Memory B cell (primary cell): Measurements from ENCODE around the gene SUCO.
A peak's percentile ranks its signal among the peaks of the same experiment; 100 is the strongest.
"Not testable (repeated sequence)": the region's sequence is repeated elsewhere in the genome, so short reads cannot be mapped to it uniquely, and the experiment has no call there.

Experiments
- ATAC-seq: fragments of 150-1000 bp; cut with Tn5 transposase; 2 replicates; pipeline ENCODE4 v1.10.0; 2021; ENCODE audit warnings: low read depth, mild to moderate bottlenecking, moderate library complexity
- DNase-seq, 2 donors: peaks; one replicate each; pipeline ENCODE4 v3.0.0; 2022; ENCODE audit warnings: low spot score in 2 of 2
- H3K27ac Mint-ChIP-seq: one replicate; pipeline ENCODE4 v1.8.0; 2022; ENCODE audit warnings: mild to moderate bottlenecking, moderate library complexity, mixed read lengths
- H3K27me3 Mint-ChIP-seq: one replicate; pipeline ENCODE4 v1.8.0; 2022; ENCODE audit warnings: mixed read lengths
- H3K36me3 Mint-ChIP-seq: one replicate; pipeline ENCODE4 v1.8.0; 2022; ENCODE audit warnings: mild to moderate bottlenecking, mixed read lengths
- H3K4me1 Mint-ChIP-seq: one replicate; pipeline ENCODE4 v1.8.0; 2022; ENCODE audit warnings: mixed read lengths
- H3K4me3 Mint-ChIP-seq: one replicate; pipeline ENCODE4 v1.8.0; 2022; ENCODE audit warnings: mild to moderate bottlenecking, moderate library complexity, mixed read lengths
- H3K9me3 Mint-ChIP-seq: one replicate; pipeline ENCODE4 v1.8.0; 2022; ENCODE audit warnings: mixed read lengths

Gene SUCO, protein sequence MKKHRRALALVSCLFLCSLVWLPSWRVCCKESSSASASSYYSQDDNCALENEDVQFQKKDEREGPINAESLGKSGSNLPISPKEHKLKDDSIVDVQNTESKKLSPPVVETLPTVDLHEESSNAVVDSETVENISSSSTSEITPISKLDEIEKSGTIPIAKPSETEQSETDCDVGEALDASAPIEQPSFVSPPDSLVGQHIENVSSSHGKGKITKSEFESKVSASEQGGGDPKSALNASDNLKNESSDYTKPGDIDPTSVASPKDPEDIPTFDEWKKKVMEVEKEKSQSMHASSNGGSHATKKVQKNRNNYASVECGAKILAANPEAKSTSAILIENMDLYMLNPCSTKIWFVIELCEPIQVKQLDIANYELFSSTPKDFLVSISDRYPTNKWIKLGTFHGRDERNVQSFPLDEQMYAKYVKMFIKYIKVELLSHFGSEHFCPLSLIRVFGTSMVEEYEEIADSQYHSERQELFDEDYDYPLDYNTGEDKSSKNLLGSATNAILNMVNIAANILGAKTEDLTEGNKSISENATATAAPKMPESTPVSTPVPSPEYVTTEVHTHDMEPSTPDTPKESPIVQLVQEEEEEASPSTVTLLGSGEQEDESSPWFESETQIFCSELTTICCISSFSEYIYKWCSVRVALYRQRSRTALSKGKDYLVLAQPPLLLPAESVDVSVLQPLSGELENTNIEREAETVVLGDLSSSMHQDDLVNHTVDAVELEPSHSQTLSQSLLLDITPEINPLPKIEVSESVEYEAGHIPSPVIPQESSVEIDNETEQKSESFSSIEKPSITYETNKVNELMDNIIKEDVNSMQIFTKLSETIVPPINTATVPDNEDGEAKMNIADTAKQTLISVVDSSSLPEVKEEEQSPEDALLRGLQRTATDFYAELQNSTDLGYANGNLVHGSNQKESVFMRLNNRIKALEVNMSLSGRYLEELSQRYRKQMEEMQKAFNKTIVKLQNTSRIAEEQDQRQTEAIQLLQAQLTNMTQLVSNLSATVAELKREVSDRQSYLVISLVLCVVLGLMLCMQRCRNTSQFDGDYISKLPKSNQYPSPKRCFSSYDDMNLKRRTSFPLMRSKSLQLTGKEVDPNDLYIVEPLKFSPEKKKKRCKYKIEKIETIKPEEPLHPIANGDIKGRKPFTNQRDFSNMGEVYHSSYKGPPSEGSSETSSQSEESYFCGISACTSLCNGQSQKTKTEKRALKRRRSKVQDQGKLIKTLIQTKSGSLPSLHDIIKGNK (N-terminal part only)

DNA sequence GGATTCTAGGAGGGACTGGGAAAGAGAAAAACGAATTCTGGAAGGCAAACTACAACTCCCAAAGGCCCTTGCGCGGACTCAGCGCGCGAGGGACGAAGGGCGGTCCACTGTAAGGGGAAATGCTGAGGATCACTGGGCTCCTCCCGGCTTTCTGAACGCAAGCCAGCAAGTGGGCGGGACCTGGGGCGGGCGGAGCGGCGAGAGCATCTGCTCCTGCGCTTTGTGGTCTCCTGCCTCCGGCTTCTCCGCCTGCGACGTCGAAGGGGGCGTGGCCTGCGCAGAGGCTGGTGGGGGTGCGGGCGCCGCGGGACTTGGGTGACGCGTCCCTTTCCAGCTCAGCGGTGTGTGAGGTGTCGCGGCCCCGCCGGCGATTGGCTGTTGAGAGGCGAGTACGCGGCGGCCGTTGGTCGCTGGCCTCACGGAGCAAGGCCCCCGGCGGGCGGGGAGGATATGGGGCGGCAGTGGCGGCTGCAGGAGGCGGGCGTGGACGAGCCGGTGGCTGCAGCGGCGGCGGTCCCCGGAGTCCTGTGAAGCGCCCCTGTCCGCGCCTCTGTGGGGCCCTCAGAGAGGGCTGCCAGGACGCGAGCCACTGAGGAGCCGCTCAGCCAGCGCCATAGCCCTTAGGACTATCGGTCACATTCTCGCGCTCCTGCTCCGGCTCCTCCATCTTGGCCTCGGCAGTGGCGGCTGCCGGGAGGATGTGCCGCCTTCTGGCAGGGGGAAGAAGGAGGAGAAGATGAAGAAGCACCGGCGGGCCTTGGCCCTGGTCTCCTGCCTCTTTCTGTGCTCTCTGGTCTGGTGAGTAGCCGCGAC, at the start of gene SUCO:
Gene SUCO, plus strand, starts transcription at position 451 of the 813 bp plus-strand sequence. Its CDS starts 286 bp downstream, at position 737.
- ATAC-seq (peak; percentile 74), DNase-seq (peak; percentile 97 to 99)
- Mint-ChIP-seq H3K27ac (peak within 1 kb of the TSS; percentile 100), H3K4me1 (peaks cover 30% of the 10 kb centered on the region), H3K27me3 (peaks cover 2% of the 10 kb centered on the region), H3K36me3 (peaks cover 2% of the 10 kb centered on the region), H3K4me3 (peak within 1 kb of the TSS; percentile 100), H3K9me3 (no peaks in the 10 kb centered on the region)

DNA sequence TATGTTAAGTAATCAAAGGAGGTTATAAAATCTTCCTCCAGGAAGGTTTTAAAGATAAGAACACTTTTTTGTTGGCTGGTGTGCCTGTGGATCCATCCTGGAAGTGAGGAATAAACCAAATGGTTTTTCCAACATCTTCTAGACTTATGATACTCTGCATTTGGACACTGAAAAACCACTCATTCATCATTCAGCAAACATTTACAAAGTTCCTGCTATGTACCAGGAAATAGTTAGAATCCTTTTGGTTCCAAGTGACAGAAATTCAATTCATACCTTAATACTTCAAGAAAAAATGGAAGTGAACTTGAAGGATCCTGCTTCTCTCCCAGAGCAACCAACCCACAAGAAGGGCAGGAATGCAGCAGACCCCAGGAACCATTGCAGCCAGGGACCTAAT, 49.5 kb upstream of the SUCO start:
- peaks cover 1% of the 10 kb centered on the region for H3K9me3 Mint-ChIP-seq

DNA sequence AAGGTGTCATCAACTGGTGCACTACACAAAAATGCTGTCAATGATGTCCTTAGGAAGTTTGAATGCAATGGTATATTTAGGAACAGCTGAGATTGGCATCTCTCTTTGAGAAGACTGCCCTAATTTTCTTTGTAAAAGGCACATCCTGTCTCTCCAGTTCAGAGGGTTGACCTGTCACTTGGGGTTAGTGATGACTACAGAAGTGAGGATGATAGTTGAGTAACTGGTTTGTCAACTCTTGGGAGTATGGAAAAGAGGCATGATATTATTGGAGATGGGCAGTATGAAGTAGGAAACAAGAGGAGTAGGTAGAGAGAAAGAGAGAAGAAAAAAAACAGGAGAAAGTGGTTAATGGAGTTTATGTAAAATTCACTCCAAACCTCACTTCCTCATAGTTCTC, 48.7 kb upstream of the SUCO start:
- Mint-ChIP-seq H3K36me3 (no peaks in the 10 kb centered on the region), H3K9me3 (peaks cover 1% of the 10 kb centered on the region), H3K4me1 (no peaks in the 10 kb centered on the region), H3K27ac (no peak overlapping the region), H3K27me3 (peaks cover 12% of the 10 kb centered on the region), H3K4me3 (no peak overlapping the region)
- no peak for DNase-seq
- ATAC-seq = no peak

More for the DNA sequence above, 49.5 kb upstream of the SUCO start:
- H3K27ac Mint-ChIP-seq = no peak overlapping the region
- DNase-seq (no peak), ATAC-seq (no peak)
- no peaks in the 10 kb centered on the region for H3K36me3 Mint-ChIP-seq
- H3K4me3 Mint-ChIP-seq = no peak overlapping the region
- no peaks in the 10 kb centered on the region for H3K4me1 Mint-ChIP-seq
- H3K27me3 Mint-ChIP-seq = peaks cover 17% of the 10 kb centered on the region

DNA sequence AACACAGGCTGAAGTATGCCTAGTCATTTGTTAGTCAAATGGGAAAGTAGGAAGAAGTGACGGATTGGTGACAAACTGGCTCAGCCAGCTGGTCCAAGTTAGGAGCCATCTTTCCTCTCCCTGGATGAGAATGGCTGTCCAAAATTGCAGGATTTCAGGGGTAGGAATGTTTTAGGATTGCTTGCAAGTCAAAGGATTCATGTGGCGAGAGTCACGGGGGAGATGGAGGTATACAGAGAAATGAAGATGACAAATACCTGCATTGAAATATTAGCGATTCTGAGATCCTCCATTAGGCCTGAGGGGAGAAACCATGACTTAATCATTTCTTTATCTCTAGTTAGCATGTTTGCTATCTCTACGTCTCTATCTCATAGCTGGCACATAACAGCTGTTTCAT, 47.3 kb upstream of the SUCO start:
- H3K27ac Mint-ChIP-seq = no peak overlapping the region
- DNase-seq (no peak), ATAC-seq (no peak)
- H3K4me1 Mint-ChIP-seq = no peaks in the 10 kb centered on the region
- H3K4me3 Mint-ChIP-seq = no peak overlapping the region
- peaks cover 9% of the 10 kb centered on the region for H3K27me3 Mint-ChIP-seq
- H3K9me3 Mint-ChIP-seq = peaks cover 1% of the 10 kb centered on the region
- no peaks in the 10 kb centered on the region for H3K36me3 Mint-ChIP-seq

DNA sequence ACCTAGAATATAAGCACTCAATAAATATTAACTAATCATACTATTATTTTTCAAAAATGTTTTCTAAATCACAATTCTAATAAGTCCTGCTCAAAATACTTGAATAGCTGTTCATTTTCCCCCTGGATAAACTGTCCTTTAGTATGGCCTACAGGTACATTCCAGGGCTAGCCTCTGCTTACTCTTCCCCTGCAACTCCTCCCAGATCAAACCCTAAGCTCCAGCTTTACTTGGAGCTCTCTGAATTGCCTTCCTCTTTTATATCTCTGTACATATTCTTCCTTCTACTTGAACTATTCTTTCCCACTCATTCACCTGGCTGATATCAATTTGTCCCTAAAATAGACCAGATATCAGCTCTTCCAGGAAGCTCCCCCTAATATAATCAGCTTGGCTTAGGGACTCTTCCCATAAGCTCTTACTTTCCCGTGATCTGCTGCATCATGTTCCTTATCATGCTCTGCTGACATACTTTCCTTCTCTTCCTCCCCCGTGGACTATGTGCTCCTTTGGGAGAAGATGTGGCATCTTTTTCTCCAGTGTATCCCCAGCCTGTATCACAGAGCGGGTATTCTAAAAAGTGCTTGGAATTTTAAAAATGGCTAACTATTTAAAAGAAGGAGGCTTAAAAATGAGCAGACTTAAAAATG, 46.0 kb upstream of the SUCO start:
- no peak for DNase-seq
- H3K36me3 Mint-ChIP-seq = no peaks in the 10 kb centered on the region
- H3K4me3 Mint-ChIP-seq = no peak overlapping the region
- peaks cover 14% of the 10 kb centered on the region for H3K27me3 Mint-ChIP-seq
- peaks cover 1% of the 10 kb centered on the region for H3K9me3 Mint-ChIP-seq
- no peaks in the 10 kb centered on the region for H3K4me1 Mint-ChIP-seq
- no peak for ATAC-seq
- no peak overlapping the region for H3K27ac Mint-ChIP-seq

DNA sequence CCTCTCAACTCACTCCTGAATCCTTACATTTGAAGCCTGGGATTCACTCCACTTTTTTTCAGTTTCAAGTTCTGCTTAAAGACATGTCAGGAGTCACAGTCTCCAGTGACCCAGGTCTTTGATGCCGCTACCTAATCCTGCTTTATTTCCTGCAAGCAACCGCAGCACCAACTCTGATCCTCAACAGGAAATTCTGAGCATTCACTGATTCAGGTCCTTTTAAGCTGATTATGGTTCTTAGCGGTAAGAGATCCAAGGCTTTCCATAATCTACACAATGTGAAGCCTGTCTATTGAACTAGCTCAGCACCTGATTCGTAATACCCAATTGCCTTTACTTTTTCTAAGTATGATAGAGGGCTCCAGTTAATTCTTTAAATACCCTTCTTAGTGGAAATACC, 45.4 kb upstream of the SUCO start:
- H3K4me1 Mint-ChIP-seq = no peaks in the 10 kb centered on the region
- DNase-seq (no peak), ATAC-seq (no peak)
- peaks cover 1% of the 10 kb centered on the region for H3K9me3 Mint-ChIP-seq
- no peak overlapping the region for H3K4me3 Mint-ChIP-seq
- H3K27ac Mint-ChIP-seq = no peak overlapping the region
- peaks cover 16% of the 10 kb centered on the region for H3K27me3 Mint-ChIP-seq
- no peaks in the 10 kb centered on the region for H3K36me3 Mint-ChIP-seq

DNA sequence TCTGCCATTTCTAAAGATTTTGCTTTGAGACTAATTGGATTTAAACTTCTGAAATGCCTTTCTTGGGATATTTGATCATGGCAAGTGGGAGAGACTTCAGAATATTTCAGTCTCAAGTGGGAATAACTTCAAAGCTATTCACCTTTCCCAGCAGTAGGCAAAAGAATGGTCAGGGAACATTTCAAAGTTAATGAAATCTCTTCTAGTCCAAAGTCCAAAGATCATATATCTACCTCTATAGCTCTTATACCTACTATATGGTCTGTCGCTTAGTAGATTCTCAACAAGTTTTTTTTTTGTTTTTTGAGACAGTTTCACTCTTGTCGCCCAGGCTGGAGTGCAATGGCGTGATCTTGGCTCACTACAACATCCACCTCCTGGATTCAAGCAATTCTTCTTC, 44.6 kb upstream of the SUCO start:
- H3K9me3 Mint-ChIP-seq = peaks cover 1% of the 10 kb centered on the region
- no peak for DNase-seq
- no peaks in the 10 kb centered on the region for H3K4me1 Mint-ChIP-seq
- H3K4me3 Mint-ChIP-seq = no peak overlapping the region
- no peaks in the 10 kb centered on the region for H3K36me3 Mint-ChIP-seq
- ATAC-seq = no peak
- peaks cover 16% of the 10 kb centered on the region for H3K27me3 Mint-ChIP-seq
- H3K27ac Mint-ChIP-seq = no peak overlapping the region

DNA sequence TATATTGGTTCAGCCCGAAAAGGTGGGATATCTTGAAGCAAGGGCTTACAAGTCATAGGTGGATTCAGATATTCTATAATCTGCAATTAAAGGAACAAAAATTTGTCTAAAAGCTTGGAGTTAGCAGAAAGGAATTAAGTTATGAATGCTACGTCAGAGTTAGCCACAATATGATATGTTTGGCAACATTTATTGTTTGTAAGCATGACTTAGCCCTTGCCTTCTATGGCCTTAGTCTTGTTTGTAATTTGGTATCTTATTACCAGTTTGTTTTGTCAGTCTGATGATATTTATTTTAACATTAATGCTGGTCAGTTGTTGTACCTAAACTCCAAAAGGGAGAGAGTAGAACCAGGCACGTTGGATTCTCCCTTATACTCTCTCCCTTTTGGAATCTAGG, 43.1 kb upstream of the SUCO start:
- no peaks in the 10 kb centered on the region for H3K4me1 Mint-ChIP-seq
- H3K27ac Mint-ChIP-seq = no peak overlapping the region
- peaks cover 1% of the 10 kb centered on the region for H3K9me3 Mint-ChIP-seq
- peaks cover 16% of the 10 kb centered on the region for H3K27me3 Mint-ChIP-seq
- no peak overlapping the region for H3K4me3 Mint-ChIP-seq
- DNase-seq = no peak
- H3K36me3 Mint-ChIP-seq = no peaks in the 10 kb centered on the region
- ATAC-seq = no peak

DNA sequence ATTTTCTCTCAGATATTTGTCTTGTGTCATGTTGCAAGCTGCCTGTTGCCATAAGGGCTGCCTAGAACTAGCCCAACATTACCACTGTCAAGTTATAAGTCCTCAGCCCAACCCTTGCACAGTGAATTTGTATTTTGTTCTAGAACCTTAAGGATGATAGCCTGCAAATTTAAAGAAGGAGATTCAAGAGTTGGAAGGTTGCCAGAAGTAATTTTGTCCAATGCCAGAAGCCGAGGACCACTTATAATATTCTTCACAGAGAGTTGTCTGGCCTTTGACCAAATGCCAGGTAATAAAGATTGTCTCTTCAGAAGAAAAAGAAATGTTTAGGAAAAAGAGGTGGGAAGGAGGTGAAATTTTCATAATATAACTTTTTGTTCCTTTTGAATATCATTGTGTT, 40.5 kb upstream of the SUCO start:
- Mint-ChIP-seq H3K4me3 (no peak overlapping the region), H3K36me3 (no peaks in the 10 kb centered on the region), H3K27me3 (peaks cover 11% of the 10 kb centered on the region), H3K4me1 (no peaks in the 10 kb centered on the region), H3K27ac (no peak overlapping the region), H3K9me3 (no peaks in the 10 kb centered on the region)
- no peak for ATAC-seq
- no peak for DNase-seq

DNA sequence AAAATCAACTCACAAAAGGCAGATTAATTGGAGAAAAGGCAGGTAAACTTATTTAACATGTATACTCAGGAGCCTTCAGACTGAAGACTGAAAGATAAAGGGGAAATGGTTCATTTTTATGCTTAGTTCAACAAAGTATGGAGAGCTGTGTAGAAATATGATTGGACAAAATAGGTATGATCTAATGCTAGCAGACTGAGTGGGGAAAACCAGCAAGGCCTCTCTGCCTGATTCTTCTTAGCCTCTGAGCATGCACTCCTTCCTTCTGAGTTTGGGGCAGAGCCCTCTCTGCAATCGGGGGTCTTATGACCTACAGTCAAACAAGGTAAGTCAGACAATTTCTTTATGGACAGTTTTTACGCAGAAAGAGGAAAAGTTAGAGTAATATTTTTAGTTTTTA, 38.8 kb upstream of the SUCO start:
- DNase-seq (no peak), ATAC-seq (no peak)
- peaks cover 8% of the 10 kb centered on the region for H3K27me3 Mint-ChIP-seq
- no peaks in the 10 kb centered on the region for H3K9me3 Mint-ChIP-seq
- no peaks in the 10 kb centered on the region for H3K4me1 Mint-ChIP-seq
- no peak overlapping the region for H3K4me3 Mint-ChIP-seq
- H3K36me3 Mint-ChIP-seq = no peaks in the 10 kb centered on the region
- no peak overlapping the region for H3K27ac Mint-ChIP-seq

DNA sequence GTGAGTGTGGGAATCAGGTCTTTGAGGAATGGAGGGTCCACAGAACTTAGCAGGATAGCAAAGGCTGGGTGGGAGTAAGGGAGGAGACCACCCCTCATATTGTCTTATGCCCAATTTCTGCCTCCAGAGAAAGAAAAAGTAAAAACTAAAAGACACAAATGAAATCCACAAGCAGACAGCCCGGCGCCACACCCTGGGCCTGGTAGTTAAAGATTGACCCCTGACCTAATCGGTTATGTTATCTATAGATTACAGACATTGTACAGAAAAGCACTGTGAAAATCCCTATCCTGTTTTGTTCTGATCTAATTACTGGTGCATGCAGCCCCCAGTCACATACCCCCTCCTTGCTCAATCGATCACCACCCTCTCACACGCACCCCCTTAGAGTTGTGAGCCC, 36.8 kb upstream of the SUCO start:
- H3K9me3 Mint-ChIP-seq, H3K4me1 Mint-ChIP-seq, H3K27ac Mint-ChIP-seq, H3K27me3 Mint-ChIP-seq, DNase-seq, H3K4me3 Mint-ChIP-seq, H3K36me3 Mint-ChIP-seq, ATAC-seq: not testable (repeated sequence)

DNA sequence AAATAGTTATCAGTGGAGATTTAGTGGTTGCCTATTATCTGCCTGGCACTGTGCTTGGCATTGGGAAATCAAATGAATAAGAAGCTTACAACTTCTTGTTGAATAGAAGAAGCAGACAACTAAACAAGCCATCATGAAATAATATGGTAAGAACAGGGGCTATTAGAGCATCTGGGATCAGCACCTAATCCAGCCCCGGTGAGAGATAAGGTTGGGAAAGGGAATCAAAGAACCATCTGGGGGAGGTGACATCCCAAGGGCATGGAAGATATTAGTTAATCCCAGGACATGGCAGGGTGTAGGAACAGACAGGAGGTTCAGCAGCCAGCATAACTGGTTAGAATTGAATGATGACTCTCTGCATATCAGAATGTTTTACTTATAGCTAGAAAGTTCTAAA, 36.3 kb upstream of the SUCO start:
- no peak for ATAC-seq
- Mint-ChIP-seq H3K36me3 (no peaks in the 10 kb centered on the region), H3K27me3 (peaks cover 2% of the 10 kb centered on the region), H3K9me3 (no peaks in the 10 kb centered on the region), H3K4me1 (no peaks in the 10 kb centered on the region), H3K27ac (no peak overlapping the region), H3K4me3 (no peak overlapping the region)
- DNase-seq = no peak

DNA sequence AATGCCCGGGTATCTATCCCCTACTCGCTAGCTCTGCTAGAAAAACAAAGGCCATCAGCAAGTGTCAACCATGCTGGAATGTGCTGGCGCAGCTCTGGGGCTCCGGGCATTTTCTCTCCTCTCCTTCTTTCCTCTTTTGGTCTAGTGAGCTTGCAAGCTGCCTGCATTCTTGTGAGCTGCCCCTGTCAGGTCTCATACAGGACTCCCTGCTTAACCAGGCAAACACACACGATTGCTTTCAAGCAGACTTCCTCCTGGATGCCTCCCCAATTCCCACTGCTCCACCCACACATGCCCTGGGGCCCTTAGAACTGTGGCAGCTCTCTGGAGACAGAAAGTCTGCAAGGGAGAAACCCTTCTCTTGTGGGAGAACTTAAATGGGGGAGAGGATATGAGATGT, 35.7 kb upstream of the SUCO start:
- Mint-ChIP-seq H3K36me3 (no peaks in the 10 kb centered on the region), H3K27ac (no peak overlapping the region), H3K27me3 (peaks cover 3% of the 10 kb centered on the region), H3K4me1 (no peaks in the 10 kb centered on the region), H3K4me3 (no peak overlapping the region), H3K9me3 (no peaks in the 10 kb centered on the region)
- no peak for ATAC-seq
- DNase-seq = no peak
